Fibroblast of lung (primary cell): Measurements from ENCODE around the gene CMTM5.

ENCODE experiments used
- EZH2 ChIP-seq: IDR thresholded peaks from 2 replicates; pipeline ENCODE4 v1.5.1; 2012; ENCODE audit warnings: low read length, control low read depth, mild to moderate bottlenecking; ENCODE audit errors: missing control alignments
- TF ChIP-seq, protein P1 (sequence below), 2 donors: IDR thresholded peaks in 1 of 2; conservative IDR thresholded peaks in 1 of 2; 1 replicate in 1 of 2; 2 replicates in 1 of 2; pipeline ENCODE4 v1.5.1; 2011 to 2012; ENCODE audit warnings: low read length in 2 of 2, control low read depth in 1 of 2, inconsistent platforms in 1 of 2, low read depth in 1 of 2, mild to moderate bottlenecking in 1 of 2

DNA sequence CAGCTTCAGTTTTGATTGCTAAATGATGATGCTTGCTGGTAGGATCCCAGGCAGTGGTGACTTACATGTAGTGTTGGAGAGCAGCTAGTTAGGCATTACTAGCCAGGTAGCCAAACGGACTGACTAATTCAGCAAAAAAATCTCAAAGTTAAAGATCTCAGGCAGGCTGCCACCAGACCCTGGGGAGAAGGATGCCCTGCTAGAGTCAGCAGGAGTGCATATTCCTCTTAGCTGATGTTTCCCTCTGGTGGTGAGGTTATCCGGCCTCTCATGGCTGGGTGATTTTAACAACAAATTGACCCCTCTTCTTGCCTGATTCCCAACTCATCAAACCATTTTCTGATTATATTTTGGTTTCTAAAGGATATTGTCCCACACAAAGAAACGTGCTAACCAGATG lies 14.6 kb upstream of the CMTM5 start:
- no peak for TF ChIP-seq EZH2
- TF ChIP-seq, protein P1, sequence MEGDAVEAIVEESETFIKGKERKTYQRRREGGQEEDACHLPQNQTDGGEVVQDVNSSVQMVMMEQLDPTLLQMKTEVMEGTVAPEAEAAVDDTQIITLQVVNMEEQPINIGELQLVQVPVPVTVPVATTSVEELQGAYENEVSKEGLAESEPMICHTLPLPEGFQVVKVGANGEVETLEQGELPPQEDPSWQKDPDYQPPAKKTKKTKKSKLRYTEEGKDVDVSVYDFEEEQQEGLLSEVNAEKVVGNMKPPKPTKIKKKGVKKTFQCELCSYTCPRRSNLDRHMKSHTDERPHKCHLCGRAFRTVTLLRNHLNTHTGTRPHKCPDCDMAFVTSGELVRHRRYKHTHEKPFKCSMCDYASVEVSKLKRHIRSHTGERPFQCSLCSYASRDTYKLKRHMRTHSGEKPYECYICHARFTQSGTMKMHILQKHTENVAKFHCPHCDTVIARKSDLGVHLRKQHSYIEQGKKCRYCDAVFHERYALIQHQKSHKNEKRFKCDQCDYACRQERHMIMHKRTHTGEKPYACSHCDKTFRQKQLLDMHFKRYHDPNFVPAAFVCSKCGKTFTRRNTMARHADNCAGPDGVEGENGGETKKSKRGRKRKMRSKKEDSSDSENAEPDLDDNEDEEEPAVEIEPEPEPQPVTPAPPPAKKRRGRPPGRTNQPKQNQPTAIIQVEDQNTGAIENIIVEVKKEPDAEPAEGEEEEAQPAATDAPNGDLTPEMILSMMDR (conservative IDR thresholded peaks at IDR 0.05 in 1 of 2, IDR thresholded peaks at IDR 0.05 in 1 of 2; ENCODE audit: low read depth in 1 of 2, low read length in 2 of 2) = peak; percentile 8 to 32
